OCI-LY1 (cell line): ENCODE data around the gene MYO3B.

ENCODE experiments used
- H2AFZ ChIP-seq: fragments of 200-600 bp; sonication (generic), shearing (Covaris generic); 2 replicates; pipeline ENCODE4 v1.6.0; 2014; ENCODE audit warnings: antibody characterized with exemption, mild to moderate bottlenecking, low read length
- H3F3A ChIP-seq: fragments of 200-600 bp; sonication (generic), shearing (Covaris generic); 2 replicates; pipeline ENCODE4 v1.6.0; 2014; ENCODE audit warnings: mild to moderate bottlenecking, antibody characterized with exemption, low read length, moderate library complexity; ENCODE audit not compliant: insufficient read depth
- H3K27ac ChIP-seq: fragments of 200-600 bp; sonication (generic); 2 replicates; pipeline ENCODE4 v1.5.1; 2014; ENCODE audit warnings: low read length, mixed run types, mild to moderate bottlenecking, low read depth; ENCODE audit not compliant: poor library complexity, severe bottlenecking
- H3K27me3 ChIP-seq: fragments of 200-600 bp; sonication (generic); 2 replicates; pipeline ENCODE4 v1.6.0; 2014; ENCODE audit warnings: antibody characterized with exemption, mild to moderate bottlenecking, low read length, moderate library complexity; ENCODE audit not compliant: insufficient read depth
- H3K36me3 ChIP-seq: fragments of 200-600 bp; sonication (generic); 2 replicates; pipeline ENCODE4 v1.6.1; 2014; ENCODE audit warnings: mild to moderate bottlenecking, antibody characterized with exemption, low read length, moderate library complexity, mixed read lengths; ENCODE audit not compliant: insufficient read depth
- H3K4me1 ChIP-seq: fragments of 200-600 bp; sonication (generic); 2 replicates; pipeline ENCODE4 v1.5.1; 2014; ENCODE audit warnings: mild to moderate bottlenecking, low read length, moderate library complexity; ENCODE audit not compliant: insufficient read depth, severe bottlenecking
- H3K4me2 ChIP-seq: fragments of 200-600 bp; sonication (generic), shearing (Covaris generic); 2 replicates; pipeline ENCODE4 v1.6.1; 2014; ENCODE audit warnings: low read length
- H3K4me3 ChIP-seq: fragments of 200-600 bp; sonication (generic); 2 replicates; pipeline ENCODE4 v1.5.1; 2014; ENCODE audit warnings: low read length, low read depth, mild to moderate bottlenecking, mixed read lengths; ENCODE audit not compliant: poor library complexity, severe bottlenecking
- H3K79me2 ChIP-seq: fragments of 200-600 bp; shearing (Covaris generic); 2 replicates; pipeline ENCODE4 v1.6.1; 2016; ENCODE audit warnings: mixed run types, low read length, mixed read lengths; ENCODE audit not compliant: insufficient read depth
- H3K9ac ChIP-seq: fragments of 200-600 bp; sonication (generic), shearing (Covaris generic); 2 replicates; pipeline ENCODE4 v1.6.1; 2014; ENCODE audit warnings: mild to moderate bottlenecking, low read length, mixed read lengths
- H3K9me2 ChIP-seq: fragments of 200-600 bp; sonication (generic), shearing (Covaris generic); 2 replicates; pipeline ENCODE4 v1.6.1; 2014; ENCODE audit warnings: low read depth, mild to moderate bottlenecking, low read length, mixed read lengths
- H3K9me3 ChIP-seq: fragments of 200-600 bp; shearing (Covaris generic); 2 replicates; pipeline ENCODE4 v1.6.1; 2014; ENCODE audit warnings: low read length, mixed read lengths
- H4K20me1 ChIP-seq: fragments of 200-600 bp; sonication (generic), shearing (Covaris generic); 2 replicates; pipeline ENCODE4 v1.6.0; 2016; ENCODE audit warnings: mild to moderate bottlenecking, low read length; ENCODE audit not compliant: insufficient read depth
- EZH2 ChIP-seq: fragments of 200-600 bp; sonication (generic), shearing (Covaris generic); IDR thresholded peaks from 2 replicates; pipeline ENCODE4 v1.8.0; 2017; ENCODE audit warnings: borderline replicate concordance, mixed run types, mild to moderate bottlenecking, antibody characterized with exemption, low read length, moderate library complexity, mixed read lengths
- TF ChIP-seq, protein P1 (sequence below): fragments of 200-600 bp; sonication (generic), shearing (Covaris generic); IDR thresholded peaks from 2 replicates; pipeline ENCODE4 v1.5.1; 2017; ENCODE audit warnings: mild to moderate bottlenecking, antibody characterized with exemption, low read length, moderate library complexity, mixed read lengths

MYO3B gene

DNA sequence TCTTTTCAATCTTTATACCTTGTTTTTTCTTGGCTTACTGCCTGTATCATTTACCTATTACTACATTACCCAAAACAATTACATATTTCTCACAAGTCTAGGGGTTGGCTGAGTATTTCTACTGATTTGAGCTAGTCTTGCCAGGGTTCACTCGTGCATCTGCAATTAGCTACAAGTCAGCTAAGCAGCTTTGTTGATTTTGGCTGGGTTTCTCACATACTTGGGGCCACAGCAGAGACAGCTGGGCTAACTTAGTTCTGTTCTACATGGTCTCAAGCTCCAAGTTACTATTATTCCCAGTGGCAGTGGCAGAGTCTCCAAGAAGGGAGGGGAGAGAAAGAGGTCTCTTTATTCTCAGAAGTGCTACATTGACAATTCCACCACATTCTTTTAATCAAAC, 482.5 kb downstream of the MYO3B start:
- H3K4me2 ChIP-seq, result no peak overlapping the region
- H3F3A ChIP-seq, result no peaks in the 10 kb centered on the region
- H4K20me1 ChIP-seq, result no peaks in the 10 kb centered on the region
- no peaks in the 10 kb centered on the region for H3K4me1 ChIP-seq
- H3K27ac ChIP-seq, result no peak overlapping the region
- no peak overlapping the region for H3K9ac ChIP-seq
- TF ChIP-seq, protein P1, sequence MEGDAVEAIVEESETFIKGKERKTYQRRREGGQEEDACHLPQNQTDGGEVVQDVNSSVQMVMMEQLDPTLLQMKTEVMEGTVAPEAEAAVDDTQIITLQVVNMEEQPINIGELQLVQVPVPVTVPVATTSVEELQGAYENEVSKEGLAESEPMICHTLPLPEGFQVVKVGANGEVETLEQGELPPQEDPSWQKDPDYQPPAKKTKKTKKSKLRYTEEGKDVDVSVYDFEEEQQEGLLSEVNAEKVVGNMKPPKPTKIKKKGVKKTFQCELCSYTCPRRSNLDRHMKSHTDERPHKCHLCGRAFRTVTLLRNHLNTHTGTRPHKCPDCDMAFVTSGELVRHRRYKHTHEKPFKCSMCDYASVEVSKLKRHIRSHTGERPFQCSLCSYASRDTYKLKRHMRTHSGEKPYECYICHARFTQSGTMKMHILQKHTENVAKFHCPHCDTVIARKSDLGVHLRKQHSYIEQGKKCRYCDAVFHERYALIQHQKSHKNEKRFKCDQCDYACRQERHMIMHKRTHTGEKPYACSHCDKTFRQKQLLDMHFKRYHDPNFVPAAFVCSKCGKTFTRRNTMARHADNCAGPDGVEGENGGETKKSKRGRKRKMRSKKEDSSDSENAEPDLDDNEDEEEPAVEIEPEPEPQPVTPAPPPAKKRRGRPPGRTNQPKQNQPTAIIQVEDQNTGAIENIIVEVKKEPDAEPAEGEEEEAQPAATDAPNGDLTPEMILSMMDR, result no peak
- TF ChIP-seq EZH2, result no peak
- no peaks in the 10 kb centered on the region for H3K79me2 ChIP-seq
- no peaks in the 10 kb centered on the region for H3K27me3 ChIP-seq
- no peak overlapping the region for H2AFZ ChIP-seq
- H3K4me3 ChIP-seq, result no peak overlapping the region
- no peaks in the 10 kb centered on the region for H3K9me3 ChIP-seq
- H3K36me3 ChIP-seq, result no peaks in the 10 kb centered on the region
- H3K9me2 ChIP-seq, result no peaks in the 10 kb centered on the region

DNA sequence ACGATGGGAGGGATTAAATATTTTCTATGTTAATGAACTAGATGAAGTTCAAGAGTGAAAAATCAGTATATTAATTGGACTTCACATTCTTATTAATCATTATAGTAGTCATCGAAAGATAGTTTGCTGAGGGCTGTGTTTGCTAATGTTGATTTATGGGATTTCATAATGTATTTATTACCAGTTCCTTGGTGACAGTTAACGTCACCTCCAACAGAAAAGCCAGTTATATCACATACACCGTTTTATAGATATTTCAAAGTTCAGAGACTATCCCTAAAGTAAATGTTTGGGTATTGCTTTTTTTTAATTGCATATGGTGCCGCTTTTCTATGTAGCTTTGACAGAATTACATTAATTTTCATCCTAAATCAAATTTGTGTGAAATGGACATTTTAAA, 487.8 kb downstream of the MYO3B start:
- Histone ChIP-seq H3K27me3 (no peaks in the 10 kb centered on the region), H3K4me1 (no peaks in the 10 kb centered on the region), H3K4me3 (no peak overlapping the region), H3F3A (no peaks in the 10 kb centered on the region), H3K4me2 (no peak overlapping the region), H3K9me3 (no peaks in the 10 kb centered on the region), H3K27ac (no peak overlapping the region), H3K36me3 (no peaks in the 10 kb centered on the region), H3K79me2 (no peaks in the 10 kb centered on the region), H2AFZ (no peak overlapping the region), H3K9ac (no peak overlapping the region), H4K20me1 (no peaks in the 10 kb centered on the region), H3K9me2 (no peaks in the 10 kb centered on the region)
- TF ChIP-seq EZH2, result no peak
- TF ChIP-seq, protein P1, result no peak

DNA sequence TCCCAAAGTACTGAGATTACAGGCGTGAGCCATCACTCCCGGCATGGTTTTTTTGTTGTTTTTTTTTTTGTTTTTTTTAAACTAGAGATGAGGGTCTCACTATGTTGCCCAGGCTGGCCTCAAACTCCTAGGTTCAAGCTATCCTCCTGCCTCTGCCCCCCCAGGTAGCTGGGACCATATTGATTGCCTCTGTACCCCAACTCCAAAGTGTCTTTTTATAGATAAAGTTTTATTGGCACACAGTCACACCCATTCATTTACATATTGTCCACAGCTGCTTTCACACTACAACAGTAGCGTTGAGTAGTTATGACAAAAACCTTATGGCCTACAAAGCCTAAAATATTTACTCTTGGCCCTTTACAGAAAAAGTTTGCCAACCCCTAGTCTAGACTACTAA, 492.0 kb downstream of the MYO3B start:
- H3K36me3 ChIP-seq, result no peaks in the 10 kb centered on the region
- no peak for TF ChIP-seq EZH2
- TF ChIP-seq, protein P1, result no peak
- no peak overlapping the region for H3K4me2 ChIP-seq
- H3K4me3 ChIP-seq, result no peak overlapping the region
- H2AFZ ChIP-seq, result no peak overlapping the region
- H4K20me1 ChIP-seq, result no peaks in the 10 kb centered on the region
- H3K4me1 ChIP-seq, result no peaks in the 10 kb centered on the region
- H3K79me2 ChIP-seq, result no peaks in the 10 kb centered on the region
- no peak overlapping the region for H3K9ac ChIP-seq
- H3K27me3 ChIP-seq, result no peaks in the 10 kb centered on the region
- no peaks in the 10 kb centered on the region for H3K9me2 ChIP-seq
- H3K9me3 ChIP-seq, result no peaks in the 10 kb centered on the region
- H3F3A ChIP-seq, result no peaks in the 10 kb centered on the region
- no peak overlapping the region for H3K27ac ChIP-seq
